GM12892 (cell line): ENCODE data around the gene HORMAD2.

Experiments used
- POLR2A ChIP-seq: IDR thresholded peaks from 2 replicates; pipeline ENCODE4 v1.6.1; 2011; ENCODE audit warnings: low read depth, low read length, control low read depth
- TAF1 ChIP-seq: IDR thresholded peaks from 2 replicates; pipeline ENCODE4 v1.6.1; 2011; ENCODE audit warnings: low read depth, mild to moderate bottlenecking, control low read depth, low read length, borderline replicate concordance

DNA sequence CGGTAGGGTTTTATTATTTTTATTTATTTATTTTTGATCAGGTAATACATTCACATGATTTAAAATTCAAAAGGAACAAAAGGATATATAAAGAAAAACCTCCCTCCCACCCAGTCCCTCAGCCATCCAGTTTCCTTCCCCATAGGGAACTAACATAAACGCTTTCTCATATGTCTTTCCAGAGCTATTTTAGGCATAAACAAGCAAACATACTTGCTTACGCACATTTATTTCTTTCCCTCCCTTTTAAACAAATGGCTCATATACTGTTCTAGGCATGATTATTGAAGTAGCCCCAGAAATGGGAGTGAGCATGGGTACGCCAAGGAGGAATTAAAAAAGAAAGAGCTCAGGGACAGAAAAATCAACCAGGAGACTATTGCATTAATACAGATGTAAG, 102.6 kb downstream of the HORMAD2 start:
- no peak for TF ChIP-seq POLR2A
- no peak for TF ChIP-seq TAF1
